ENCODE measurements around the gene RBBP8NL.

RBBP8NL gene

DNA sequence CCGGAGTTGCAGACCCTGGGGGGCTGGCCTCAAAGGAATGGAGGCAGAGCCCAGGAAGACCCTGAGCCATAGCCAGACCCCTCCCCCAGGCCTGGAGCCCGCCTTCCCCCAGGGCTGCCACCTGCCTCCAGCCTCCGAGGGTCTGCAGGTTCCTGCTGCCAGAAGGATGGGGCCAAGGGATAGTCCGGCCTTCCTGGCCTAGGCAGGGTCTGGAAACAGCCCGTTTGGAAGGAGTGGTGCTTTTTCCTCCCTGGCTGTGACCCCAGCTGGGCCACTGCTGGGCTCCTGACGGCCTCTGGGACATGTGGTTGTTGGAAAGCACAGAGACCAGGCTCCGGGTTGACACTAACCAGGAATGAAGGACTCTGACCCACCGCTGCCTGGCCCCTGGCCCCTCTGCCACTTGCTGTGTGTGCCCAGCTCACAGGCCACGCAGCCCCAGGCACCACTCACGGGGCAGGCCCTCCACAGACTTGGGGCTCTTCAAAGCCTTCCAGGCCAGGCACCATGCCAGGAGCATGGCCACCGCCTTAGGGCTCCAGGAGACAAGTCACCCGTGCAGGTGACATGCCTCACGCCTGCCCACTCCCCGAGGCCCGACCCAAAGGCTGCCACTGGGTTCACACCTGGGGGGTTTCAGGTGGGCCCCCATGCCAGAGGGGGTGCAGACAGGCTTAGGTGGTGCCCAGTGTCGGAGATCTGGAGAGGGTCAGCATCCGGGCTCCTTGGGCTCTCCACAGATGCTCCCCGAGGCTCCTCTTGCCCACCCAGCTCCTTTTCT lies 56.3 kb downstream of the RBBP8NL start:
- DNase-seq: no peak

GRCh38 chr20:62370115-62370806 lies 57.1 kb downstream of the RBBP8NL start:
- DNase-seq: no peak

GRCh38 chr20:62369815-62370114 lies 57.6 kb downstream of the RBBP8NL start:
- DNase-seq: no peak

- no peak for DNase-seq
These were observed 58.1 kb downstream of the RBBP8NL start for GRCh38 chr20:62368976-62369814.

GRCh38 chr20:62368392-62368975 lies 58.9 kb downstream of the RBBP8NL start:
- no peak for DNase-seq

GRCh38 chr20:62367633-62368391 lies 59.5 kb downstream of the RBBP8NL start:
- no peak for DNase-seq

DNA sequence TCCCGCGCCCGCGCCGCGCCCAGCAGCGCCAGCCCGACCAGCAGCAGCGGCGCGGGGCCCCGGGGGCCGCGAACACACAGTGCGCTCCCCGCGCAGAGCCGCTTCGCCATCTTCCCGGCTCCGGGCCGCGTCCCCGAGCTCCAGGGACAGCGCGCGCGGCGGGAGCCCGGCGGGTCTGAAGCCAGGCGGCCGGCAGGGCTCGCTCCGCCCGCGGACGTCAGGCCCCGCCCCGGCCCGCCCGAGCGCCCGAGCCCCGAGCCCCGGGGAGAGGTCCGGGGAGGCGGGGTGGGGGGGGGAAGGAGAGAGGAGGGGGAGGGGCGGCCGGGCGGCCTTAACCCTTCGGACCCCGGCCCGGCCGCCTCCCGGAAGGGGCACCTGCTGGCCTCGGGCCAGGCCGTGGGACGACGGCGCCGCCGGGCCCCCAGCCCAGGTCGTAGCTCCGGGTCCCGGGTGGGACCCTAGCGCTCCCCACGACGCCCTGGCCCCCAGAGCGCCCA lies 60.2 kb downstream of the RBBP8NL start, which contains the start of gene LAMA5:
LAMA5 (minus strand) TSS at position 177 of the 497 bp plus-strand sequence; CDS start at position 110, 67 bp downstream.
- no peak for DNase-seq

DNA sequence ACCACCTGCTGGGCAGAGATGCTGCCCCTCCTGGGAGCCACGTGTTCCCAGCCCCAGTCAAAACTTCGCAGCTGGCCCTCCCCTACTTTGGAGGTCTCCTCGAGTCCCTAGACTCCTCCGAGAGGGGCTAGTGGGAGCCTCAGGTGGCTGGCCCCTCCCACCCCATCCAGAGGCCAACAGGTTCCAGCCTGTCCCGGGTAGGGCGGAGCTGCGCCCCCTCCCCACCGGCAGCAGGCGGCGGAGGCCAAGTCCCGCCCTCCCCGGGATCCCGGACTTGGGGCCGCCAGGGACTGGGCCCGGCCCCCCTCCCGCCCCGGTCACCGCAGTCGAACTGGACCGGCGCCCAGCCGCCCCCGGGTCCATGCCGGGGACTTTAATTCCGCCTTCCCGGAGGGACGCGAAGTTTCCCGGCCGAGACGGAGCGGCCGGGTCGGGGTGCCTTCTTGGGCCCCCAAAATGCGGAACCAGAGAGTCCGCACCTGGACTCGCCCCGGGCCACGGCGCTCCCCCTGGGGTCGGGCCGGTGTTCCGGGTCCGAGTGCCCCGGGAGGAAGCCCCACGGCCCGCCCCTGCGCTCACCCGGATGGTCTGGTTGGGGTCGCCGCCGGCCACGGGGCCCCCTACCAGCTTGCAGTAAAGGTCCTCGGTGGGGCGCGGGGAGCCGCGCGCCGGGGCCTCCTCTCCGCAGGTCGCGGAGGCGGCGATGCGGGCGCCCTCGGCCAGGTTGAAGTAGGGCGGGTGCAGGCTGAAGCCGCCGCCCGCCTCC lies 60.8 kb downstream of the RBBP8NL start:
- DNase-seq: no peak

GRCh38 chr20:62365814-62366369 lies 61.4 kb downstream of the RBBP8NL start:
- no peak for DNase-seq

DNA sequence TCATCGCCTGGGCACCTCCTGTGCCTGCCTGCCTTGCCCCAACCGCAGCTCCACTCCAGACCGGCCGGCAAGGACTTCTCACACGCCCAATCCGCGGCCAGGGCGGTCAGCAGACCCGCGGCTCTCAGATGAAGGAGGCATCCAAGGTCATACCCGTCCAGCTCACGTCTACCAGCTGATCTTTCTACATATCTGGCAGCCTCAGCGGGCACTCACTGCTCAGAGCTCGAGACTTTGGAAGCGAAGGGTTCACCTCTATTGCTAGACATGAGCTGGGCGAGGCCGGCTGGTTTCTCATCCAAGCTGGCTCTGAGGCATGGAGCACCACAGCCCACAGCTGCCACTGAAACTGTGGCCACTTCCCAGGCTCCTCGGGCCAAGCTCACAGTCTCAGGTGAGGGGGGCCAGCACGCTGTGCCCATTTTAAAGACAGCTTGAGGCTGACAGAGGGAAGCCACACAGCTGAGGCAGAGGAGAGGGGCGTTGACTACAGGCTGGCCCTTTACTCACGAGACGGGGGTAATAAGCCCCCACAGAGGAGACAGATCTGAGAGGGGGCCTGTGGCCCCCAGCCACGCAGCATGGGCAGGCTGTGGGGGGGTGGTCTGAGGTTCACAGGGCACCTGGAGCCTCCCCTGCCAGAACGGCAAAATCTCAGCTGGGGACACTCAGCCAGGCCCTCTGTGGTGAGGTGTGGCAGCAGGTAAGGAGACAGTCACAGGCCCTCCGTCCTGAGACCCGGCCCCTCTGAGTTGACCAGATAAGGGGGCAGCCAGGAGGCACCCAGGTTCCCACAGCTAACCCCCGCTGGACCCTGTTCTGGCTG lies 62.2 kb downstream of the RBBP8NL start:
- DNase-seq: no peak

DNA sequence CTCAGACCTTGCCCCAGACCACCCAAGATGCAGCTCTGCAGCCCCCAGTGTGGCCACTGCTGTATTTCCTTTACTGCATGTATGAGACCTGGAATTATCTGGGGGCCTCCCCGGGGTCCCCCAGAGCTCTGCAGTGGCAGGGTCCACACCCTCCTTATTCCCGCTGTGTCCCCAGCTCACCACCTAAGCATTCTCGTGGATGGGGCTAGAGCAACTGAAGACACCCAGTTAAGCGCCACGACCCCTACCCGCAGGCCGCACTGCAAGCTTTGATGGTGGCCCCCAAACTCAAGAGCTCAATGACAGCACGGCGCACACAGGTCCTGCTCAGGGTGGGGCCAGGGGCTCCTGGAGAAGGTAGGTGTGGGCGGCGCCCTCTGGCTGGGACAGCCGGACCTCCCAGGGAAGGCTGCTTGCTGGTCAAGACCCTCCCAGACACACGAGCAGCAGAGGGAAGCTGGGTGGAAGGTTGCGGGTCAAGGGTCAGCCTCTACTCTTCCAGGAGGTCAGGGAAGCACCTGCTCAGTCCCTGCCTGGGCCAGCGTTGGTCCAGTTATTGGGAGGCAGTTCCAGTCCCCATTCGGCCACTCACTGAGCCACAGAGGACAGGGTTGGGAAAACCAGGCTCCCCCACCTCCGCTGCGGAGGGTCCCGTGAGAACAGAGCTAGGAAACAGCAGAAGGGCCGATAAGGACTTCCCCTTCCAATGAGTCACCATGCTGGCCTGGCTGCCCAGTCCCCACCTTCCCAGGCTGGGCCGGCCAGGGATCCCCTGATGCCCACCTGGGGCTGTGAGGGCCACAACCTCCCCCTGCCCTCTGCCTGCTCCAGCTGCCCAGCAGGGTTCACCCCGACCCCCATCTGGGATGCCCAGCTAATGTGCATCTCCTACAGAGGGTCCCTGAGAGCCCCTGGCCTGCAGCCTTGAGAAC lies 63.2 kb downstream of the RBBP8NL start:
- DNase-seq: no peak

DNA sequence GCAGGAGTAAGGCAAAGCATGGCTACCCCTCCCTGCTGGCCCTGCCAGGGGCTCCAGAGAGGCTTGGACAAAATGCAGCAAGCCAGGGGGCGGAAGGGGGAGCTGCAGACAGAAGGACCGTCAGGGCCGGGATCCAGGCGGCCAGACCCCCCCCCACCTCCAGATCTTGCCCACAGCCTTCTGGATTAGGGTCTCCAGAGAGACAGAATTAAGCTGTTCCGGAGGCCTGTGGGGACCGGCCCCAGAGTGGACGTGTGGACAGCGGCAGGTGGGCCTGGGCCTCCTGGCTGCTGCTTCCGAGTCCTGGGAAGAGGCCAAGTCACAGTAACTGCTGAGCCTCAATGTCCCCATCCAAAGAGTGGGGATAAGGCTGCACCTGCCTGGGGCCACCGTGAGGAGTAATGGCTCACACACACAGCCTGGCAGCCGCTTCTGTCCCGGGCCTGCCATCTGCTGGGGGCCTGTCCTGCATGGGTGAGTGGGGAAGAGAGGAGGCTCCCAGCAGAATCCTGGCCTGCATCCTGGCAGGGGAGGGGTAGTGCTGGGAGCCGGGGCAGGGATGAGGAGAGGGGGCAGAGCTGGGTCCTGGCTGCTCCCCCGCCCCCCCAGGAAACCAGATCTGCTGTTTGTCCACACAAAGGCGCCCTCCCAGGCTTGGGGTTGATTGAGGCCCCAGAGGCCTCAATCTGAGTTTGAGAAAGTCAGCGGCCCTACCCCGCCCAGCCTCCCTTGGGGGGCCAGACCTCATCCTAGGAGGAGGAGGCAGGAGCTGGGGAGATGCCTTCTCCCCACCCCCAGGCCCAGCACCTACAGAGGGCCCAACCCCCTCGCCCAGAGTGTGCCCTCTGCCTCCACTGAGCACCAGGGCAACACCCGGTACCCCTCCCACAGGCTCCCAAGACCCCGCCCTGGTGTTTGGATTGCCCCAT lies 64.1 kb downstream of the RBBP8NL start:
- DNase-seq: no peak

GRCh38 chr20:62362590-62362940 lies 64.8 kb downstream of the RBBP8NL start:
- no peak for DNase-seq

GRCh38 chr20:62361799-62362589 lies 65.3 kb downstream of the RBBP8NL start:
- DNase-seq: no peak

DNA sequence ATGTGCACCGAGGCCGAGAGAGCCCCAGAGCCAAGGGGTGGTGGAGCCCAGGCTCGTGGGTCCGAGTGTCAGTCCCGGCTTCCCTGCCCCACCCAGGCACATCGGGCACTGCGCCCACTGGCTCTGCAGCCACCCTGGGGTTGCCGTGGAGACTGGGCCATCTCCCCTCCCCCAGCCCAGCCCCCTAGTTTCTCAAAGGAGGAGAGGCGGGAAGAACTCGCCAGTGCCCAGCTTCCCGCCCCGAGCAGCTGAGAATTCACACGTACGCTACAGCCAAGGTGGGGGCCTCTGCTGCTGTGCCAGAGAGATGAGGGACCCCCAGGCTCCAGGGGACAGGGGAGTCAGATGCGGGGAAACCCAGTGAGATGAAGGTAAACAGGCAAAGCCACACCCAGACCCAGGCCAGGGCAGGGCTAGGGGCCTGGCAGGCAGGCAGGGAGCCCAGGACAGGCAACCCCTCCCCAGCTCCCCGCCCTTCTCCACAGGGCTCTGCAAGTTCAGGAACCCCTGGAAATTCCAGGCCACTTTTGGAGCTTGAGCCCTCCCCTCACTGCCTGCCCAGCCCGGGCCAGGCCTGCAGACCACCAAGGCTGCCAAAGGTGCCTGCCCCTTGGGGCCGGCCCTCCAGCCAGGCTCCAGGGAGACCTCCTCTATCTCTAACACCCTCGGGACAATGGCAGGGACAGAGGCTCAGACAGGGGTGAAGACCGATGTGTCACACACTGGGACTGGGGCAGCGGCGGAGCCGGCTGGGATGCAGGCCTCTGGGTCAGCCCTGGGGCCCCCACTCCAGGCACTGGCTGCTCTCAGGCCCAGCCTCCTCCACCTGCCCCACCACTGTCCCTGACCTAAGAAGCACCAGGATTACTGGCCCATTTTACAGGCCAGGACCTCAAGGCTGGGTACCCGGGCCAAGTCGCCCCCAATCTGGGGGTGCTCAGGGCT lies 66.2 kb downstream of the RBBP8NL start:
- DNase-seq: no peak
